A172 (cell line): ENCODE data around the gene CLDN9. TPM values are rescaled to one million over a fixed set of nuclear protein-coding genes. Genes with fewer than 3 reads are reported as not detected.
A peak's percentile ranks its signal among the peaks of the same experiment; 100 is the strongest.

ENCODE experiments used
- DNase-seq: peaks from one replicate; pipeline ENCODE4 v3.0.0-alpha.2; 2015; ENCODE audit warnings: low spot score
- total RNA-seq: library from RNA; depleted of rRNA; stranded (reverse); fragments of >200 nt; shearing (Covaris generic); gene quantifications from 2 replicates; pipeline ENCODE4 v1.2.3, GENCODE V29; 2014

CLDN9 gene
- total RNA-seq, 1 experiment from 2014 or later, result 0.16 TPM

- no peak for DNase-seq
Measured at GRCh38 chr16:2974319-2975056, 38.2 kb upstream of the CLDN9 start.

- DNase-seq, result no peak
Measured at GRCh38 chr16:2975161-2975795, 37.4 kb upstream of the CLDN9 start.

DNA sequence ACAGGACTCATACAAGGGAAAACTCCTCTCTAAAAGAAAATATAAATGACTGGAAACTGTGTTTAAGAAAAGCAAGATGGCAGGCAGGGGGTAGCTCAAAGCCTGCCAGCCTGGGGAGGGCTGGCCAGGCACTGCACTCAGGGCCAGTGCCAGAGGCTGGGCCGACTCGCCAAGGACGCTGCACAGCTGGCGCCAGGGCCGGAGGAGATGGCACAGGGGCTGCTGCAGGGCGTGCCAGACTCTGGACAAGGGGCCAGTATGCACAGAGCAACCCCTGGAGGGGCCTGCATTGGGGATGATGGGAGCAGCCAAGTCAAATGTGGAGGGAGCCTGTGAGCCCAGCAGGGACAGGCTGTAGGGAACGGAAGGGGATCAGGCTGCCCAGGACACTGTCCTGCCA, 36.5 kb upstream of the CLDN9 start:
- no peak for DNase-seq

- no peak for DNase-seq
Measured at GRCh38 chr16:2976673-2977072, 36.0 kb upstream of the CLDN9 start.

DNA sequence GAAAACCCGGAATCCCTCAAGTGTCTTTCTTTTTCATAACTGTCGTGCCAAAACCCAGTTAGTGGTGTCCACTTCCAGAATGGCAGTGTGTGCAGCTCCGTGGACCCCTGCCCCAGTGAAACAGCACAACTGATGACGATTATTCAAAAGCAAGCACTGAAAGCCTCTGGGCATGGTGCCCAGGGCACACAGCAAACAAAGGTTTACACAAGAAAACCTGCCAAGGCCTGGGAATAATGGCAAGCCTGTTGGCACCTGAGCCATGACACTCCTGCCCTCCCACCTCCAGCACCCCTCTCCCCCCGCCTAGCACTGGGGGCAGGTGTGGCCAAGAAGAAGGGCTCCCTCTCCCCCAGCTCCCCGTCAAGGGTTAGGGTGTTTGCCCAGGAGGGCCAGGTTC, 35.3 kb upstream of the CLDN9 start:
- DNase-seq, result no peak

- no peak for DNase-seq
Measured at GRCh38 chr16:2979669-2980226, 33.0 kb upstream of the CLDN9 start.

DNA sequence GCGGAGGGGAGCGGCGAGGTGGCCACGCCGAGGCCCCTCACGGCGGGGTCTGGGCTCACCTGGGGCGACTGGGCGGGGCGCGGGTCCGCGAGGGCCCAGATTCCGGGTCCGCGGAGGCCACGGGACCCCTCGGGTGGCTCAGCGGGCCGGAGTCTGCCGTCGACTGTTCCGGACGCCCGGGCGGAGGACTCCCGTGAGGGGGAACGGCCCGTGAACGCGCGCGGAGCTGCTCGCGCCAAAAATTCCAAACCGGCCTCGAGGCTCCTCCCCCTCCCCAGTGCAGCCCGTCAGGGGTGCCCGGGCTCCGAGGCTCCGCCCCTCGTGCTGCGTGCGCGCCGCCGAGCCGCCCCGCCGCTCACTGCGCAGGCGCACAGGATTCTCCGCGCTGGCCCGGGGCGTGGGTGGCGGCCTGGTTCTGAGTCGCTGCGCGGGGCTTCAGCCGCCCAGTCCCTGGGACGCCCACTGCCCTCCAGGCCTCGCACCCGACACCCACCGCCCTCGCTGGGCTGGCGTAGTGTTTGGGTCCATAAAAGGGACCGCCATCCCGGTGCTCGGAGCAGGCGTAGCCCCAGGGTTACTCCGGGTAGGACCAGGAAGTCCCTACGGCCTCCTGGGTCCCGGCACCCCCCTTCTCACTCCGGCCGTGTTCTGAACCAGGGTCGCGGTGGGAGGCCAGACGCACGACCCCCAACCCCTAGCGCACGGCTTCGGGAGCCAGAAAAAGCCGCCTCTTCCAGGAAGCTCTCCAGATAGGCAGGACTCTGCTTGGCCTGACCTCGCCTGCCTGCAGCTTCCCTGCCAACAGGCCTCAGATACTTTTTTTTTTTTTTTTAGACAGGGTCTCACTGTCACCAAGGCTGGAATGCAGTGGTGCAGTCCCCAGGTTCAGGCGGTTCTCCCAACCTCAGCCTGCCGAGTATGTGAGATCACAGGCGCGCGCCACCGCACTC, 32.2 kb upstream of the CLDN9 start, which contains the start of gene PKMYT1:
Gene PKMYT1 (minus strand): TSS at position 220 of the 950 bp plus-strand sequence. CDS start 789 bp downstream, outside the sequence.
- peak; percentile 79 for DNase-seq

DNA sequence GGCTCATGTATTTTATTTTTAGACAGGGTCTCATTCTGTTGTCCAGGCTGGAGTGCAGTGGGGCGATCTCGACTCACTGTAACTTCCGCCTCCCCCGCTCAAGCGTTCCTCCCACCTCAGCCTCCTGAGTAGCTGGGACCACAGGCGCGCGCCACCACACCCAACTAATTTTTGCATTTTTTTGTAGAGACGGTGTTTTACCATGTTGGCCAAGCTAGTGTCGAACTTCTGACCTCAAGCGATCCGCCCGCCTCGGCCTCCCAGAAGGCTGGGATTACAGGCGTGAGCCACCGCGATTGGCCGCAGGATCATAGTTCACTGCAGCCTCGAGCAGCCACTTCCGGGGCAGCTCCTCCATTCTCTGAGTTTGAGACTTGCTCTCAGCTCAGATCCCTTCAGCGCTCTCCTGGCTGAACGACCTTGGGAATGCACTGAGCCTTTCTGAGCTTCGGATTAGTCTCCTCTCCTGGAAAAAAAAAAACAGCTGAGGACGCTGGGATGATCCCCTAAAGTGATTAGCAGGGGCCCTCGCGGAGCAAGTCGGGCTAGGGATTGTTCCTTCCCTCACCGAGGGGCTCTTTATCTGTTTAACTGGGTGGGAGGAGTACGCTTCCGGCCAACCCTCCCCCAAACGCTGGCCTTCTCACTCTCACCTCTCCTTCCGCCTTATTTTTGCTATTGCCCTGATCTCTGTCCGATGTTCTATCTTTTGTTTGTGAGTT, 31.4 kb upstream of the CLDN9 start:
- no peak for DNase-seq

- no peak for DNase-seq
Measured at GRCh38 chr16:2981899-2982250, 30.8 kb upstream of the CLDN9 start.

DNA sequence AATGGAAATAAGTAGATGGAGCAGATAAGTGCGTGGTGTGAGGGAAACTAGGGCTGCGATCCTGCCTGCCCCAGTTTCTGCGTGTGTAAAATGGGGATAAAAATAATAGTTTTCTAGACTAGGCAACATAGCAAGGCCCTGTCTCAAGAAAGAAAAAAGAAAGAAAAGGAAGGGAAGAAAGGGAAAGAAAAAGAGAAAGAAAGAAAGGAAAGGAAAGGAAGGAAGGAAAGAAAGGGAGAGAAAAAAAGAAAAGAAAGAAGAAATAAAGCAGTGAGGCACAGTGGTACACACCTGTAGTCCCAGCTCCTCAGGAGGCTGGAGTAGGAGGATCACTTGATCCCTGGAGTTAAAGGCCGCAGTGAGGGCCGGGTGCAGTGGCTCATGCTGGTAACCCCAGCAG, 30.3 kb upstream of the CLDN9 start:
- no peak for DNase-seq

- DNase-seq, result peak; percentile 79
Measured at GRCh38 chr16:2983706-2984136, 29.0 kb upstream of the CLDN9 start.

DNA sequence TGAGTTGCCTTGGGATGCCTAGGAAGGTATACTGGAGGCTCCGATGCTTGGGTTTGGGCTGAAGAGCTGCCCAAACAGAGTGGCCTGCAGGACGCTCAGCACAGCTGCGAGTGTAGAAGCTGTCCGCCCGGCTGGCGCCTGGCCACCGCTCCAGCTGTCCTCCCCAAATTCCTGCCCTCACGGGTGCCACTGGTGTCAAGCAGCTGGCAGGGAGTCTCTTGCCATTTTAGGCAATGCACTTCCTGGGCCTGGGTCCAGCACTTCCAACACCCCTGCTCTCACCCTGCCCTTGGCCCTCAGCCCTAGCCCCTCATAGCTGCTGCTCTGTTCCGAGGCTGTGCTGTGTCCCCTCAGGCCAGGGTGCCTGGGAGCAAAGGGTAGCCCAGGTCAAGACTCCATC, 27.3 kb upstream of the CLDN9 start:
- no peak for DNase-seq

GRCh38 chr16:2985893-2986355, 26.8 kb upstream of the CLDN9 start:
- DNase-seq, result no peak

- no peak for DNase-seq
Measured at GRCh38 chr16:2986623-2987188, 26.0 kb upstream of the CLDN9 start.

DNA sequence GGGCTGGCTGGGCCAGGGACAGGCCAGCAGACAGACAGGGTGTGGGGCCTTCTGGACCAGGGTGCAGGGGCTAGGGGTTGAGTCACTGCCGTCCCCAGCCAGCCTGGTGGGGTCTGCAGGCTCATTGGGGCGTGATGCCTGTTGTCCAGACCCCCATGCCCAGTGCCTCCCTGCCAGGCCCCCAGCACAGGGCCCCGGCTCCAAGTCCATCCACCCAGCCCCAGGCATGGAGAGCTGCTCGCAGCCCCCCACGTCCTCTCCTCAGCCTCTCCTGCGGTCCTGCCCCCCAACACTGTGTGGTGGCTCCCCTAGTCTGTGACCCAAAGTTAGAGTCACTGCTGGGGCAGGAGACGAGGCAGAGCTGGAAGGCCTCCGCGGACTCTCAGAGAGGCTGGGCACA, 25.4 kb upstream of the CLDN9 start:
- DNase-seq, result no peak

GRCh38 chr16:2987833-2988232, 24.9 kb upstream of the CLDN9 start:
- no peak for DNase-seq

DNA sequence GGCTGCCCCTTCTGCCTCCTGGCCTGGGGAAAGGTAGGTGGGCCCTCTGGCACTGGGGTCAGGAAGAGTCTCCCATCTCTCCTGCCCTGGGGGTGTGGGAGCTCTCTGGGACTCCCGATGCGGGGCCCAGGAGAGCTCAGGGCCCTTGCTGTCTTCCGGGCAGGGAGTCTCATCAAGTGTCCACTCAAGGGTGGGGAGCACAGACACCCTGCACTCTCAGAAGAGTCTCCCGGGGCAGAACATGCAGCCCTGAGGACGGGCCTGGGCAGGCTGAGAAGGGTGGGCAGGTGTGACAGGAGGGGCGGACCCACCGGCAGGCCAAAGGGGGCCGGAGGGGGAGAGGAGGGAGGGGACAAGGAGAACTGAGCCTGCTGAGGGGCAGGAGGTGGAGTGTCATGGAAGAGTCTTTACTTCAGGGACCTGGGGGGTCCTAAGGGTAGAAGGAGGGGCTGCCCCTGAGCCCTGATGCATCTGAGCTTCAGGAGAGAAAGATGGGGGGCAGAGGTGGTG, 24.1 kb upstream of the CLDN9 start:
- DNase-seq, result no peak

DNA sequence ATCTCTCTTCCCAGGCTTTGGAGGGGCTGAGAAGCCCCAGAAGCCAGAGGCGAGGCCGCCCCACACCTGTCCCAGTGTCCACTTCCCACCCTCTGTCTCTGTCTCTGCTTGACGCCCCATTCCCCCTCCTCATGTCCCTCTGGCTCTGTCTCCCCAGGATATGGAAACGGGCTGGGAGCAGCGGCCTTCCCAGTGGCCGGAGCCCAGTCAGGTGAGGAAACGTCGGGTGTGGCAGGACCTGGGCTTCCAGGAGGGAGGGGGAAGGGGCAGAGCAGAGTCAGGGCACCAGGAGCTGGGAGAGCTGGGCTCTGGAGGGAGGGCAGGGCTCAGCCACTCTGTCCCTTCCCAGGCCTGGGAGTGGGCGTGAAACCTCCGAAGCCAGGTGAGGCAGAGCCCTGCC, 21.8 kb upstream of the CLDN9 start:
- DNase-seq, result no peak

- no peak for DNase-seq
Measured at GRCh38 chr16:2991566-2992261, 21.0 kb upstream of the CLDN9 start.
